Omental fat pad (tissue), 4 donors: Measurements from ENCODE around the gene CPT2. TPM values are rescaled to one million over a fixed set of nuclear protein-coding genes. Genes with fewer than 3 reads are reported as not detected.

Experiments
- ATAC-seq: fragments of 150-250 bp; one replicate; pipeline ENCODE4 v1.9.1; 2016; ENCODE audit warnings: mild to moderate bottlenecking, moderate library complexity; ENCODE audit not compliant: low FRiP score
- DNase-seq: peaks from one replicate; pipeline ENCODE4 v3.0.0-alpha.2; 2019; ENCODE audit warnings: low spot score
- total RNA-seq, 4 donors: library from RNA; depleted of rRNA; stranded (reverse); fragments of >200 nt; gene quantifications; one replicate each; pipeline ENCODE4 v1.1.0, GENCODE V29; 2016
- TF ChIP-seq, protein P1 (sequence below), 3 donors: fragments of 450-650 bp; IDR thresholded peaks; one replicate each; pipeline ENCODE4 v1.5.1; 2016 to 2017; ENCODE audit warnings: antibody characterized with exemption in 3 of 3, mild to moderate bottlenecking in 3 of 3, moderate library complexity in 2 of 3

CPT2 gene
- total RNA-seq, 4 donors from 2014 or later, result 11.4 to 30.4 (median 17.6) TPM

DNA sequence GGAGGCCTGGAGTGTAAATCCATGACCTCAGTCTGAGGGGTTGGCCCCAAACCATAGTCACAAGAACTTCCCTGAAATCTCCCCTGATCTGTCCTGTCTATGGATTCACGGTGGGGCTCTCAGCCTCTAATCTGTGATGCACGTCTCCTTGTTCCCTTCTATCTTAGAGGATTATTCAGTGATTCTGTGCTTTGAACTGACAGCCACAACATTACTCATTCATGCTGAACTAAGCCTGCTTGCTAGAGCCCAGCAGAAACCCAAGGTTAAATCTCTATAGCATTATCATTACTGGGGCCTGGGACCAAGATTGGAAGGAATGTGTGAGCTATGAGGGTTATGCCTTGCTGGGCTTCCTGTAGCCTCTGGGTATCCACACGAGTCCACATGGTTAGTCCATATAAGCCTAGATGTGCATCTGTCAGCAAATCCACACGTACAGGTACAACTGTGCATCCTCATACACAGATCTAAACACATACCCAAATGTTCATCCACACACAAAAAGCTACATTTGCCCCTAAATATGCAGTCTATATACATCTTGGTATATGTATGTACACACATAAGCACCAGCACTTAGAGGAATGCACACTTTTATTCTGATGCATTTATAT is 64.1 kb downstream of the CPT2 start:
- DNase-seq, result no peak
- ATAC-seq, result no peak
- TF ChIP-seq, protein P1, sequence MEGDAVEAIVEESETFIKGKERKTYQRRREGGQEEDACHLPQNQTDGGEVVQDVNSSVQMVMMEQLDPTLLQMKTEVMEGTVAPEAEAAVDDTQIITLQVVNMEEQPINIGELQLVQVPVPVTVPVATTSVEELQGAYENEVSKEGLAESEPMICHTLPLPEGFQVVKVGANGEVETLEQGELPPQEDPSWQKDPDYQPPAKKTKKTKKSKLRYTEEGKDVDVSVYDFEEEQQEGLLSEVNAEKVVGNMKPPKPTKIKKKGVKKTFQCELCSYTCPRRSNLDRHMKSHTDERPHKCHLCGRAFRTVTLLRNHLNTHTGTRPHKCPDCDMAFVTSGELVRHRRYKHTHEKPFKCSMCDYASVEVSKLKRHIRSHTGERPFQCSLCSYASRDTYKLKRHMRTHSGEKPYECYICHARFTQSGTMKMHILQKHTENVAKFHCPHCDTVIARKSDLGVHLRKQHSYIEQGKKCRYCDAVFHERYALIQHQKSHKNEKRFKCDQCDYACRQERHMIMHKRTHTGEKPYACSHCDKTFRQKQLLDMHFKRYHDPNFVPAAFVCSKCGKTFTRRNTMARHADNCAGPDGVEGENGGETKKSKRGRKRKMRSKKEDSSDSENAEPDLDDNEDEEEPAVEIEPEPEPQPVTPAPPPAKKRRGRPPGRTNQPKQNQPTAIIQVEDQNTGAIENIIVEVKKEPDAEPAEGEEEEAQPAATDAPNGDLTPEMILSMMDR (IDR thresholded peaks at IDR 0.05), result no peak

DNA sequence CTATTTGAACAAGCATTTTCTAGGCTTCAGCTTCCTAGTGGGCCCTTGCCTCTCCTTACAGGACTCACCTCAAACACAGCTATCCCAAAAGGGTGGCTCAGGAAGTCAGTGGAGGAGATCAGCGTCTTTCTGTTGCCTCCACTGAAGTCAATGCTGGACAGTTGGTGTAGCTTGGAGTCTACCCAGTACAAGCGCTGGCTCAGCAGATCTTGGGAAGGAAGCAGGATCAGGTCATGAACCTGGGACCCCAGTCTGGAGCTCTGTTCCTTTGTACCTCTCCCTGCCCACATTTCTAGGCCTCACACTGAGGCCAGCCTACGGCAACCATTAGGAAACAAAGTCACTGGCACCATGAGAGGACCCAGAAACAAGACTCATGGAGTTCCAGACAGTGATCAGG is 65.4 kb downstream of the CPT2 start:
- TF ChIP-seq, protein P1 (IDR thresholded peaks at IDR 0.05), result no peak
- ATAC-seq, result no peak
- DNase-seq, result no peak

Other genes with a start within 250 kb of the CPT2 start
- gene PODN, start 134.6 kb upstream of the CPT2 start, total RNA-seq, result 100 to 1,000 TPM in 3 of 4 donors, 10 to 100 TPM in 1; 99.8 to 440 (median 251) TPM
- gene SLC1A7, start 54.2 kb upstream of the CPT2 start, total RNA-seq, result under 1 TPM in 3 of 4 donors, not detected in 1; 0.19 to 0.63 (median 0.48) TPM
- 10 to 100 TPM; 43.1 to 74.4 (median 62.3) TPM for gene CZIB, start 23.8 kb downstream of the CPT2 start, total RNA-seq
- gene MAGOH, start 41.7 kb downstream of the CPT2 start, total RNA-seq, result 10 to 100 TPM; 20.3 to 46.7 (median 26.8) TPM
- 10 to 100 TPM in 1 of 4 donors, 1 to 10 TPM in 3; 1.6 to 22.0 (median 7.4) TPM for gene LRP8, start 131.2 kb downstream of the CPT2 start, total RNA-seq